Caco-2 (cell line): ENCODE results near the gene HSPB6. TPM values are rescaled to one million over a fixed set of nuclear protein-coding genes. Genes with fewer than 3 reads are reported as not detected.

Experiments used
- BruUV-seq: library from RNA; stranded (reverse); fragments of 400-500 nt; replicated peaks from 2 replicates; lab custom pipeline; 2021; lab: Mats Ljungman, UMichigan
- CTCF ChIA-PET: fragments of 300-600 bp; sonication (Branson Sonifier 250); formaldehyde crosslinking; loops from one replicate; lab custom pipeline; 2022; ENCODE audit warnings: antibody characterized with exemption; lab: Charles Lee
- POLR2A ChIA-PET: fragments of 300-600 bp; sonication (Branson Sonifier 250); formaldehyde crosslinking; loops from one replicate; lab custom pipeline; 2022; ENCODE audit warnings: antibody characterized with exemption; lab: Charles Lee
- DNase-seq, 2 experiments: peaks; one replicate each; pipeline versions ENCODE4 v3.0.0 to v3.0.0-alpha.2; 2020 to 2022
- H3K27me3 ChIP-seq: replicated peaks from 2 replicates; pipeline ENCODE4 v1.6.0; 2011; ENCODE audit warnings: low read length; ENCODE audit not compliant: control insufficient read depth, insufficient read depth
- H3K36me3 ChIP-seq: 2 replicates; pipeline ENCODE4 v1.5.1; 2011; ENCODE audit warnings: low read length; ENCODE audit not compliant: control insufficient read depth, insufficient read depth
- H3K4me1 ChIP-seq: fragments of 250-450 bp; sonication (Bioruptor Pico); 2 replicates; pipeline ENCODE4 v1.5.1; 2020; ENCODE audit warnings: mild to moderate bottlenecking
- H3K4me3 ChIP-seq: 2 replicates; pipeline ENCODE4 v1.5.1; 2011; ENCODE audit warnings: low read depth, mild to moderate bottlenecking, control low read depth, low read length
- H3K9me3 ChIP-seq: fragments of 250-450 bp; sonication (Bioruptor Pico); 2 replicates; pipeline ENCODE4 v1.5.1; 2020; ENCODE audit warnings: mild to moderate bottlenecking, moderate library complexity
- H3K27ac Mint-ChIP-seq: one replicate; pipeline ENCODE4 v1.8.0; 2022; ENCODE audit warnings: mixed read lengths; ENCODE audit not compliant: unreplicated experiment
- H3K27me3 Mint-ChIP-seq: one replicate; pipeline ENCODE4 v1.8.0; 2022; ENCODE audit warnings: mixed read lengths; ENCODE audit not compliant: insufficient read depth, unreplicated experiment
- H3K36me3 Mint-ChIP-seq: one replicate; pipeline ENCODE4 v1.8.0; 2022; ENCODE audit warnings: mild to moderate bottlenecking, mixed read lengths; ENCODE audit not compliant: insufficient read depth, unreplicated experiment
- H3K4me1 Mint-ChIP-seq: one replicate; pipeline ENCODE4 v1.8.0; 2022; ENCODE audit warnings: low read depth, mixed read lengths; ENCODE audit not compliant: unreplicated experiment
- H3K4me3 Mint-ChIP-seq: one replicate; pipeline ENCODE4 v1.8.0; 2022; ENCODE audit warnings: mild to moderate bottlenecking, moderate library complexity, mixed read lengths; ENCODE audit not compliant: unreplicated experiment
- H3K9me3 Mint-ChIP-seq: one replicate; pipeline ENCODE4 v1.8.0; 2022; ENCODE audit warnings: mixed read lengths; ENCODE audit not compliant: unreplicated experiment
- intact Hi-C: fragments of 100-400 bp; cut with micrococcal nuclease; formaldehyde crosslinking; loops from one replicate; pipeline ENCODE4 v1.10.0; 2022; ENCODE audit not compliant: unreplicated experiment
- total RNA-seq: library from RNA; stranded (reverse); gene quantifications from 2 replicates; pipeline ENCODE4 v1.2.3, GENCODE V29; 2022
- TF ChIP-seq, protein P1 (sequence below), 2 experiments: fragments of 200-600 bp in 1 of 2; IDR thresholded peaks; 1 replicate in 1 of 2; 2 replicates in 1 of 2; pipeline versions ENCODE4 v1.5.1 to v1.8.0; 2011 to 2022; ENCODE audit warnings: antibody characterized with exemption in 1 of 2, control low read depth in 1 of 2, inconsistent platforms in 1 of 2, low read depth in 1 of 2, low read length in 1 of 2, mild to moderate bottlenecking in 1 of 2, moderate library complexity in 1 of 2; ENCODE audit not compliant: insufficient read depth in 1 of 2, severe bottlenecking in 1 of 2, unreplicated experiment in 1 of 2

HSPB6 gene
- total RNA-seq, 1 experiment from 2014 or later = 0.48 TPM

DNA sequence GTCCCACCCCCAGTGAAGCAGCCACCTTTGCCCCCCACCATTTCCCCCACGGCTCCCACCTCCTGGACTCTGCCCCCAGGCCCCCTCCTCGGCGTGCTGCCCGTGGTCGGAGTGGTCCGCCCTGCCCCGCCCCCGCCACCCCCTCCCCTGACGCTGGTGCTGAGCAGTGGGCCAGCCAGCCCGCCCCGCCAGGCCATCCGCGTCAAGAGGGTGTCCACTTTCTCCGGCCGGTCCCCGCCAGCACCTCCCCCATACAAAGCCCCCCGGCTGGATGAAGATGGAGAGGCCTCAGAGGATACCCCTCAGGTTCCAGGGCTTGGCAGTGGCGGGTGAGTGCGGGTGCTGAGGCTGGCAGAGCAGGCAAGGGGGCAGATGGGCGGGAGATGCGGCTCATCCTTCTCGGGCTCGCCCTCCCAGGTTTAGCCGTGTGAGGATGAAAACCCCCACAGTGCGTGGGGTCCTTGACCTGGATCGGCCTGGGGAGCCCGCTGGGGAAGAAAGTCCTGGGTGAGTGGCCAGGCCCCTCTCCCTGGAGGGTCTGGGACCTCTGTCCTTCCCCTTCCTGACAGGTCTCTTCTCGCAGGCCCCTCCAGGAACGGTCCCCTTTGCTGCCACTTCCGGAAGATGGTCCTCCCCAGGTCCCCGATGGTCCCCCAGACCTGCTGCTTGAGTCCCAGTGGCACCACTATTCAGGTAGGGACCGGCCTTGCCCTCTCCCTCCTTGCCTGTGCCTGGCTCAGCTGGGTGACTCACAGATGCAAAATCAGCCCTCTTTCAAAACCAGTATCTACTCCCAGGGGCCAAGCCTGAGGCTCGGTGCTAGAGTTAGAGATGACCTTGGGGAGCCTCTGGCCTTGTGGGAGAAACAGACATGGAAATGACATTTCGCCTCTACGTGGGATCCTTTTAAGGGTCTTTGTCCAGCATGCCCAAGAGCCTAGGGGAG is 23.4 kb downstream of the HSPB6 start:
- Mint-ChIP-seq H3K27me3 (no peaks in the 10 kb centered on the region), H3K36me3 (peaks cover 81% of the 10 kb centered on the region), H3K9me3 (no peaks in the 10 kb centered on the region), H3K4me1 (no peaks in the 10 kb centered on the region), H3K27ac (no peak overlapping the region), H3K4me3 (no peak overlapping the region)
- no TSS peak for BruUV-seq
- H3K9me3 ChIP-seq = no peaks in the 10 kb centered on the region
- TF ChIP-seq, protein P1, sequence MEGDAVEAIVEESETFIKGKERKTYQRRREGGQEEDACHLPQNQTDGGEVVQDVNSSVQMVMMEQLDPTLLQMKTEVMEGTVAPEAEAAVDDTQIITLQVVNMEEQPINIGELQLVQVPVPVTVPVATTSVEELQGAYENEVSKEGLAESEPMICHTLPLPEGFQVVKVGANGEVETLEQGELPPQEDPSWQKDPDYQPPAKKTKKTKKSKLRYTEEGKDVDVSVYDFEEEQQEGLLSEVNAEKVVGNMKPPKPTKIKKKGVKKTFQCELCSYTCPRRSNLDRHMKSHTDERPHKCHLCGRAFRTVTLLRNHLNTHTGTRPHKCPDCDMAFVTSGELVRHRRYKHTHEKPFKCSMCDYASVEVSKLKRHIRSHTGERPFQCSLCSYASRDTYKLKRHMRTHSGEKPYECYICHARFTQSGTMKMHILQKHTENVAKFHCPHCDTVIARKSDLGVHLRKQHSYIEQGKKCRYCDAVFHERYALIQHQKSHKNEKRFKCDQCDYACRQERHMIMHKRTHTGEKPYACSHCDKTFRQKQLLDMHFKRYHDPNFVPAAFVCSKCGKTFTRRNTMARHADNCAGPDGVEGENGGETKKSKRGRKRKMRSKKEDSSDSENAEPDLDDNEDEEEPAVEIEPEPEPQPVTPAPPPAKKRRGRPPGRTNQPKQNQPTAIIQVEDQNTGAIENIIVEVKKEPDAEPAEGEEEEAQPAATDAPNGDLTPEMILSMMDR (IDR thresholded peaks at IDR 0.05; ENCODE audit: insufficient read depth in 1 of 2, low read depth in 1 of 2, low read length in 1 of 2, severe bottlenecking in 1 of 2, unreplicated experiment in 1 of 2) = no peak
- no peak for DNase-seq
- no peaks in the 10 kb centered on the region for H3K27me3 ChIP-seq
- ChIA-PET CTCF (no interaction called here), POLR2A (no interaction called here)
- H3K4me3 ChIP-seq = no peak overlapping the region
- intact Hi-C loops = no loop called here
- no peaks in the 10 kb centered on the region for H3K4me1 ChIP-seq
- peaks cover 14% of the 10 kb centered on the region for H3K36me3 ChIP-seq

DNA sequence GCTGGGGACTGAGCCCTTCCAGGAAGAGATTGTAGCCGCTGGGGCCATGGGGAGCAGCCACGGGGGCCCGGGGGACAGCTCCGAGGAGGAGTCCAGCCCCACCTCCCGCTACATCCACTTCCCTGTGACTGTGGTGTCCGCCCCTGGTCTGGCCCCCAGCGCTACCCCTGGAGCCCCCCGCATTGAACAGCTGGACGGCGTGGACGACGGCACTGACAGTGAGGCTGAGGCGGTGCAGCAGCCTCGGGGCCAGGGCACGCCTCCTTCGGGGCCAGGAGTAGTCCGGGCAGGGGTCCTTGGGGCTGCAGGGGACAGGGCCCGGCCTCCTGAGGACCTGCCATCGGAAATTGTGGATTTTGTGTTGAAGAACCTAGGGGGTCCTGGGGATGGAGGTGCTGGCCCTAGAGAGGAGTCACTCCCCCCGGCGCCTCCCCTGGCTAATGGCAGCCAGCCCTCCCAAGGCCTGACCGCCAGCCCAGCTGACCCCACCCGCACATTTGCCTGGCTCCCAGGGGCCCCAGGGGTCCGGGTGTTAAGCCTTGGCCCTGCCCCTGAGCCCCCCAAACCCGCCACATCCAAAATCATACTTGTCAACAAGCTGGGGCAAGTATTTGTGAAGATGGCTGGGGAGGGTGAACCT is 24.2 kb downstream of the HSPB6 start:
- H3K36me3 Mint-ChIP-seq = peaks cover 83% of the 10 kb centered on the region
- no peak overlapping the region for H3K4me3 ChIP-seq
- CTCF ChIA-PET = no interaction called here
- no peaks in the 10 kb centered on the region for H3K27me3 Mint-ChIP-seq
- H3K9me3 Mint-ChIP-seq = no peaks in the 10 kb centered on the region
- no TSS peak for BruUV-seq
- no peaks in the 10 kb centered on the region for H3K9me3 ChIP-seq
- H3K4me1 ChIP-seq = no peaks in the 10 kb centered on the region
- TF ChIP-seq, protein P1 (IDR thresholded peaks at IDR 0.05; ENCODE audit: insufficient read depth in 1 of 2, low read depth in 1 of 2, low read length in 1 of 2, severe bottlenecking in 1 of 2, unreplicated experiment in 1 of 2) = no peak
- H3K27me3 ChIP-seq = no peaks in the 10 kb centered on the region
- H3K27ac Mint-ChIP-seq = no peak overlapping the region
- H3K4me1 Mint-ChIP-seq = no peaks in the 10 kb centered on the region
- POLR2A ChIA-PET = no interaction called here
- intact Hi-C loops = no loop called here
- H3K36me3 ChIP-seq = peaks cover 12% of the 10 kb centered on the region
- no peak overlapping the region for H3K4me3 Mint-ChIP-seq
- no peak for DNase-seq

DNA sequence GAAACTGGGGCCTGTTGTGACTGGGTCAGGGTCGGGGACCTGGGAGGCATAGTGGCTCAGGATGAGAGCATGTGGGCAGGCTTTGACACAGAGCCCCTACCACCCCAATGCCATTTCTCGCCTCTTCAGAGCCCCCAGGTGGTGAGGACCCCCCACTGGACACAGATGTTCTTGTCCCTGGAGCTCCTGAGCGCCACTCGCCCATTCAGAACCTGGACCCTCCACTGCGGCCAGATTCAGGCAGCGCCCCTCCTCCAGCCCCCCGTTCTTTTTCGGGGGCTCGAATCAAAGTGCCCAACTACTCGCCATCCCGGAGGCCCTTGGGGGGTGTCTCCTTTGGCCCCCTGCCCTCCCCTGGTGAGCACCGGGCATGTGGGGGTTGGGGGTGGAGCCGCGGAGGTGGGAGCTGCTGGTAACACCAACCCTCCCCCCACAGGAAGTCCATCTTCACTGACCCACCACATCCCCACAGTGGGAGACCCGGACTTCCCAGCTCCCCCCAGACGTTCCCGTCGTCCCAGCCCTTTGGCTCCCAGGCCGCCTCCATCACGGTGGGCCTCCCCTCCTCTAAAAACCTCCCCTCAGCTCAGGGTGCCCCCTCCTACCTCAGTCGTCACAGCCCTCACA is 24.9 kb downstream of the HSPB6 start:
- H3K4me1 Mint-ChIP-seq = no peaks in the 10 kb centered on the region
- H3K36me3 Mint-ChIP-seq = peaks cover 82% of the 10 kb centered on the region
- Histone ChIP-seq H3K9me3 (no peaks in the 10 kb centered on the region), H3K4me3 (no peak overlapping the region), H3K27me3 (no peaks in the 10 kb centered on the region), H3K36me3 (peaks cover 10% of the 10 kb centered on the region), H3K4me1 (no peaks in the 10 kb centered on the region)
- CTCF ChIA-PET = no interaction called here
- TSS peak; percentile 24 for BruUV-seq
- POLR2A ChIA-PET = no interaction called here
- intact Hi-C loops = no loop called here
- H3K9me3 Mint-ChIP-seq = no peaks in the 10 kb centered on the region
- TF ChIP-seq, protein P1 (IDR thresholded peaks at IDR 0.05; ENCODE audit: insufficient read depth in 1 of 2, low read depth in 1 of 2, low read length in 1 of 2, severe bottlenecking in 1 of 2, unreplicated experiment in 1 of 2) = no peak
- no peak overlapping the region for H3K27ac Mint-ChIP-seq
- peak overlapping the region; percentile 12 for H3K4me3 Mint-ChIP-seq
- H3K27me3 Mint-ChIP-seq = no peaks in the 10 kb centered on the region
- DNase-seq = no peak
